Keratinocyte (primary cell): Measurements from ENCODE around the gene RAB38.

Experiments used
- CTCF ChIP-seq, 3 experiments: IDR thresholded peaks in 1 of 3; conservative IDR thresholded peaks in 1 of 3; optimal IDR thresholded peaks in 1 of 3; 2 replicates in 2 of 3; 3 replicates in 1 of 3; pipeline versions ENCODE3 to v1.5.1; 2011; ENCODE audit warnings: low read length in 3 of 3, mild to moderate bottlenecking in 3 of 3, moderate library complexity in 2 of 3, control low read depth in 1 of 3, inconsistent platforms in 1 of 3; ENCODE audit not compliant: insufficient read depth in 2 of 3; ENCODE audit errors: extremely low read depth in 1 of 3
- EZH2 ChIP-seq: IDR thresholded peaks from one replicate; pipeline ENCODE4 v1.6.1; 2012; ENCODE audit warnings: inconsistent platforms, mild to moderate bottlenecking, low read length, moderate library complexity

GRCh38 chr11:88104408-88104807, 70.8 kb downstream of the RAB38 start:
- no peak for TF ChIP-seq CTCF (optimal IDR thresholded peaks at IDR 0.05 in 1 of 3, IDR thresholded peaks at IDR 0.05 in 1 of 3, conservative IDR thresholded peaks at IDR 0.05 in 1 of 3; ENCODE audit: extremely low read depth in 1 of 3, insufficient read depth in 2 of 3, low read length in 3 of 3)
- no peak for TF ChIP-seq EZH2
